Stimulated activated CD4-positive, alpha-beta T cell treated with anti-CD3 and anti-CD28 coated beads, Interleukin-1b, Interleukin-23, amount 100 ng/mL, for 1 hour (primary cell): ENCODE data around the gene UNC119.

Experiments
- DNase-seq, 2 donors: peaks; one replicate each; pipeline ENCODE4 v3.0.0-alpha.2; 2020; ENCODE audit warnings: low read depth in 2 of 2

UNC119 gene

DNA sequence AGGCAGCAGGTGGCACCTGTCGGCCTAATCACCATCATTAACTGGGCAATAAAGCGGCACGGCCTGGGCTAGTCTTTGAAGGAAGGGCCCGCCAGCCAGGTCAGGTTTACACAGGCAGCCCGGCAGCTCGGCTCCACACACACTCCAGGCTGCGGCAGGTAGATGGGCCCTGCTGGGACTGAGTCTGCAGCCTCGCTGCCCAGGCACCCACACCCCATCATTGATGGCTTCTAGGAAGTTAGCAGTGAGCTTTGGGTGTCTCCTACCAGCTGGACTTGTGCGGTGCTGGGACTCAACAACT, 53.1 kb downstream of the UNC119 start:
- DNase-seq, result no peak

DNA sequence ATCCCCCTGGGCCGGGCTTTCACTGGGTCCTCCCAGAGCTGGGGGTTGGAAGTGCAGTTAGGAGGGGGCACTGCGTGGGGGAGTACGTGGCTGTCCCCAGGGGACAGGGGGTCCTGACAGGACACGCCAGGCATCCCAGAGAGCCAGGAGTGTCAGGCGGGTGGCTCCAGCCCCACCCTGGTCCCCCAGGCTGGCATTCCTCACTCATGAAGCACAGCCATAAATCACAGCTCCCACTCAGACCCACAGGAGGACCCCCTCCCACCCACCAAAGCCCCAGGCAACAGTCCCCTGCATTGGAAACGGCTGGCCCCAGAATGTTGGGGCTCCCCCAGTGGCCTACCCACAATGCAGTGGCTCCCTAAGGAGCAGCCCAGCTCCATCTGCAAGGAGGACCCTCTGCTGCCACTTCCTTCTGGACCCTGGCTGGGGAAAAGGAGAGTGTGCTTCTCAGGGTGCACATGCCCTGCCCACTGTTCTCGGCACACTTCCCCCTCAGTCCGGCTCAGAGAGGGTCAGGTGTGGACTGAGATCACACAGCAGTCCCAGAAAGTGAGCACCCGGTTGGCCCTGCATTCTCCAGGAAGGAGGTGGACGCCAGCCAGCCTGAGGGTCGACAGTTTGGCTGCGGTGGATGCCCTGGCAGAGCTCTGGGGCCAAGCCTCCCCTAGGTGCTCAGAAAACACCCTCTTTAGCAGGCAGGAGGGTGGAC, 53.6 kb downstream of the UNC119 start:
- DNase-seq, result no peak

DNA sequence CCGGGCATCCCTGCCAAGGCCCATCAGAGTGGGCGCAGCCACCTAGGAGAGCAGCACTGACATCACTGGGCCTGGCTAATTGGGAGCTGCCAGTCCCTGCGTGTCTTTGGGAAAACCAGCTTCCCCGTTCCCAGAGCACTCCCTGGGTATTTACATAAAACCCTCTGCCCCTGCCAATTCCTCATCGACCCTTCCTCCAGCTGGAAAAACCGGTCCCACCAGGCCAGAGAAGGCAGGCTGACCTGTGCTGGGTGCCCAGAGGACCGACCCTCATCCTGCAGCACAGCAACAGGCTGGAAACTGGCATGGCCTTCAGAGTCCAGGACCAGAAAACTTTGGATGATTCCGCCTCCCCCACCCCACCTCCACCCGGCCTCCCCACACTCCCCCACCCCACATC, 54.5 kb downstream of the UNC119 start:
- no peak for DNase-seq
